Measurements from ENCODE around the gene PQBP1.

PQBP1 gene

GRCh38 chrX:48905090-48905790 lies 7.5 kb downstream of the PQBP1 start:
- H2AFZ ChIP-seq (ENCODE audit: low read length): no peak overlapping the region
- H3K27me3 ChIP-seq (ENCODE audit: insufficient read depth, low read length, poor library complexity, severe bottlenecking): no peaks in the 10 kb centered on the region
- H3K4me3 ChIP-seq (ENCODE audit: low read length, poor library complexity, severe bottlenecking): no peak overlapping the region
- H4K20me1 ChIP-seq (ENCODE audit: insufficient read depth, low read length, poor library complexity, severe bottlenecking): no peaks in the 10 kb centered on the region
- peaks cover 7% of the 10 kb centered on the region; the same call in 1 of the 2 replicates for H3K79me2 ChIP-seq (ENCODE audit: insufficient read depth, low read length)
- peaks cover 1% of the 10 kb centered on the region for H3K4me1 ChIP-seq (ENCODE audit: insufficient read depth, low read length, poor library complexity, severe bottlenecking)
- H3F3A ChIP-seq (ENCODE audit: low read depth): no peaks in the 10 kb centered on the region
- H3K9me2 ChIP-seq (replicated peaks; ENCODE audit: low read depth, low read length): no peaks in the 10 kb centered on the region
- no peak overlapping the region for H3K9ac ChIP-seq (ENCODE audit: low read depth, low read length, poor library complexity, severe bottlenecking)
- no peak for TF ChIP-seq CTCF (conservative IDR thresholded peaks at IDR 0.05; ENCODE audit: low read length)
- TF ChIP-seq EZH2phosphoT487 (IDR thresholded peaks at IDR 0.05; ENCODE audit: borderline replicate concordance): no peak
- H3K9me3 ChIP-seq (ENCODE audit: insufficient read depth, low read depth, low read length): no peaks in the 10 kb centered on the region
- peaks cover 7% of the 10 kb centered on the region; the same call in 1 of the 2 replicates for H3K36me3 ChIP-seq (ENCODE audit: insufficient read depth, low read length)
- no peak overlapping the region for H3K4me2 ChIP-seq (ENCODE audit: low read depth, low read length, poor library complexity, severe bottlenecking)

- TF ChIP-seq EZH2phosphoT487 (IDR thresholded peaks at IDR 0.05; ENCODE audit: borderline replicate concordance) (no peak), CTCF (conservative IDR thresholded peaks at IDR 0.05; ENCODE audit: low read length) (no peak)
- Histone ChIP-seq H3K9me2 (replicated peaks; ENCODE audit: low read depth, low read length) (no peaks in the 10 kb centered on the region), H3K36me3 (ENCODE audit: insufficient read depth, low read length) (peaks cover 4% of the 10 kb centered on the region; the same call in 1 of the 2 replicates), H3K4me1 (ENCODE audit: insufficient read depth, low read length, poor library complexity, severe bottlenecking) (peaks cover 6% of the 10 kb centered on the region), H3K79me2 (ENCODE audit: insufficient read depth, low read length) (peaks cover 18% of the 10 kb centered on the region), H4K20me1 (ENCODE audit: insufficient read depth, low read length, poor library complexity, severe bottlenecking) (no peaks in the 10 kb centered on the region), H3K4me2 (ENCODE audit: low read depth, low read length, poor library complexity, severe bottlenecking) (no peak overlapping the region), H3F3A (ENCODE audit: low read depth) (no peaks in the 10 kb centered on the region), H2AFZ (ENCODE audit: low read length) (no peak overlapping the region), H3K9me3 (ENCODE audit: insufficient read depth, low read depth, low read length) (no peaks in the 10 kb centered on the region), H3K27me3 (ENCODE audit: insufficient read depth, low read length, poor library complexity, severe bottlenecking) (no peaks in the 10 kb centered on the region), H3K9ac (ENCODE audit: low read depth, low read length, poor library complexity, severe bottlenecking) (no peak overlapping the region), H3K4me3 (ENCODE audit: low read length, poor library complexity, severe bottlenecking) (no peak overlapping the region)
These were observed 10.9 kb downstream of the PQBP1 start for GRCh38 chrX:48908600-48908999.

GRCh38 chrX:48909703-48910294 lies 12.1 kb downstream of the PQBP1 start:
- no peaks in the 10 kb centered on the region for H3F3A ChIP-seq (ENCODE audit: low read depth)
- H3K79me2 ChIP-seq (ENCODE audit: insufficient read depth, low read length): peaks cover 18% of the 10 kb centered on the region
- H3K36me3 ChIP-seq (ENCODE audit: insufficient read depth, low read length): peaks cover 6% of the 10 kb centered on the region; the same call in 1 of the 2 replicates
- H4K20me1 ChIP-seq (ENCODE audit: insufficient read depth, low read length, poor library complexity, severe bottlenecking): no peaks in the 10 kb centered on the region
- no peaks in the 10 kb centered on the region for H3K27me3 ChIP-seq (ENCODE audit: insufficient read depth, low read length, poor library complexity, severe bottlenecking)
- no peaks in the 10 kb centered on the region for H3K9me2 ChIP-seq (replicated peaks; ENCODE audit: low read depth, low read length)
- H3K9me3 ChIP-seq (ENCODE audit: insufficient read depth, low read depth, low read length): no peaks in the 10 kb centered on the region
- peaks cover 6% of the 10 kb centered on the region for H3K4me1 ChIP-seq (ENCODE audit: insufficient read depth, low read length, poor library complexity, severe bottlenecking)
- H3K9ac ChIP-seq (ENCODE audit: low read depth, low read length, poor library complexity, severe bottlenecking): no peak overlapping the region
- peak overlapping the region; percentile 83 for H3K4me3 ChIP-seq (ENCODE audit: low read length, poor library complexity, severe bottlenecking)
- no peak overlapping the region for H2AFZ ChIP-seq (ENCODE audit: low read length)
- H3K4me2 ChIP-seq (ENCODE audit: low read depth, low read length, poor library complexity, severe bottlenecking): peak overlapping the region; percentile 87
- no peak for TF ChIP-seq CTCF (conservative IDR thresholded peaks at IDR 0.05; ENCODE audit: low read length)
- TF ChIP-seq EZH2phosphoT487 (IDR thresholded peaks at IDR 0.05; ENCODE audit: borderline replicate concordance): no peak

Data from Loucy (cell line).